OCI-LY3 (cell line): ENCODE results near the gene DTD1.

Experiments used
- H2AFZ ChIP-seq: fragments of 200-600, 300-600 bp; shearing (Covaris generic); 2 replicates; pipeline ENCODE4 v1.6.0; 2014; ENCODE audit warnings: antibody characterized with exemption, low read depth, low read length
- H3K27ac ChIP-seq: fragments of 200-600, 300-600 bp; sonication (generic); 2 replicates; pipeline ENCODE4 v1.5.1; 2014; ENCODE audit warnings: mild to moderate bottlenecking, low read length, moderate library complexity, mixed read lengths
- H3K27me3 ChIP-seq: fragments of 200-600, 300-600 bp; sonication (generic); 2 replicates; pipeline ENCODE4 v1.6.1; 2014; ENCODE audit warnings: low read depth, low read length, mixed read lengths
- H3K36me3 ChIP-seq: fragments of 200-600, 300-600 bp; sonication (generic); replicated peaks from 2 replicates; pipeline ENCODE3; 2014; ENCODE audit warnings: low read depth, low read length, mixed read lengths
- H3K4me1 ChIP-seq: fragments of 300-600, 200-600 bp; sonication (generic); 2 replicates; pipeline ENCODE4 v1.6.1; 2014; ENCODE audit warnings: low read length, mixed read lengths
- H3K4me2 ChIP-seq: fragments of 200-600, 300-600 bp; sonication (generic); 2 replicates; pipeline ENCODE4 v1.6.1; 2014; ENCODE audit warnings: low read length, mixed read lengths
- H3K4me3 ChIP-seq: fragments of 300-600, 200-600 bp; sonication (generic); 2 replicates; pipeline ENCODE4 v1.5.1; 2014; ENCODE audit warnings: antibody characterized with exemption, mild to moderate bottlenecking, low read length, moderate library complexity
- H3K79me2 ChIP-seq: fragments of 300-600, 200-600 bp; shearing (Covaris generic); 2 replicates; pipeline ENCODE4 v1.6.1; 2014; ENCODE audit warnings: mild to moderate bottlenecking, low read length, mixed read lengths
- H3K9ac ChIP-seq: fragments of 300-600, 200-600 bp; shearing (Covaris generic); 2 replicates; pipeline ENCODE4 v1.6.0; 2014; ENCODE audit warnings: mild to moderate bottlenecking, low read length, moderate library complexity
- H3K9me3 ChIP-seq: fragments of 200-600, 300-600 bp; shearing (Covaris generic); 2 replicates; pipeline ENCODE4 v1.6.1; 2014; ENCODE audit warnings: low read length, mixed read lengths; ENCODE audit not compliant: insufficient read depth
- H4K20me1 ChIP-seq: fragments of 200-600, 300-600 bp; sonication (generic); 2 replicates; pipeline ENCODE4 v1.6.1; 2016; ENCODE audit warnings: low read length, mixed read lengths; ENCODE audit not compliant: insufficient read depth
- EZH2phosphoT487 ChIP-seq: fragments of 200-600 bp; shearing (Covaris generic); IDR thresholded peaks from 2 replicates; pipeline ENCODE4 v1.6.1; 2018; ENCODE audit warnings: antibody characterized with exemption, mixed run types, low read depth
- TF ChIP-seq, protein P1 (sequence below): fragments of 200-600, 300-600 bp; sonication (generic); IDR thresholded peaks from 2 replicates; pipeline ENCODE4 v1.5.1; 2014; ENCODE audit warnings: antibody characterized with exemption, low read length, low read depth

The DTD1 gene

DNA sequence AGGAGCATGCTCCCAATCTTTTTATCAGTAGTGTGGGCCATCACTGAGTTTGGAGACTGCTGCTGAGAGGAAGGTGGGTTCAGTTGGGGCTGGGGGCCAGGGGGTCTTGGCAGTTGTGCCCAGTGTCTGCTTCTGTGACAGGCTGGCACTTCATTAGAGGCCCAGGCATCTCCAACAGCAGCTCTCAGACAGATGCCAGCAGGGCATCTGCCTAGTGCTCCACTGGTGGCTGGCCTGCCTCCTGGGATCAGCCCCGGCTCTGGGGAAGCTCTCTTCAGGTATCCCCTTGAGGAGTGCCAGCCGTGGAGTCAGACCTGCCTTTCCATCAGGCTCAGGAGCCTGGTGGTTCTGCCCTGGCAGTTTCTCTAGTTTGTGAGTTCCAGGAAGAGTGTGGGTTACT, 77.3 kb downstream of the DTD1 start:
- Histone ChIP-seq H3K9ac (no peak overlapping the region), H3K36me3 (no peaks in the 10 kb centered on the region), H3K4me2 (no peak overlapping the region), H2AFZ (no peak overlapping the region), H4K20me1 (no peaks in the 10 kb centered on the region), H3K9me3 (no peaks in the 10 kb centered on the region), H3K79me2 (no peaks in the 10 kb centered on the region), H3K27ac (no peak overlapping the region), H3K4me3 (no peak overlapping the region), H3K4me1 (peaks cover 13% of the 10 kb centered on the region), H3K27me3 (no peaks in the 10 kb centered on the region)
- TF ChIP-seq, protein P1, sequence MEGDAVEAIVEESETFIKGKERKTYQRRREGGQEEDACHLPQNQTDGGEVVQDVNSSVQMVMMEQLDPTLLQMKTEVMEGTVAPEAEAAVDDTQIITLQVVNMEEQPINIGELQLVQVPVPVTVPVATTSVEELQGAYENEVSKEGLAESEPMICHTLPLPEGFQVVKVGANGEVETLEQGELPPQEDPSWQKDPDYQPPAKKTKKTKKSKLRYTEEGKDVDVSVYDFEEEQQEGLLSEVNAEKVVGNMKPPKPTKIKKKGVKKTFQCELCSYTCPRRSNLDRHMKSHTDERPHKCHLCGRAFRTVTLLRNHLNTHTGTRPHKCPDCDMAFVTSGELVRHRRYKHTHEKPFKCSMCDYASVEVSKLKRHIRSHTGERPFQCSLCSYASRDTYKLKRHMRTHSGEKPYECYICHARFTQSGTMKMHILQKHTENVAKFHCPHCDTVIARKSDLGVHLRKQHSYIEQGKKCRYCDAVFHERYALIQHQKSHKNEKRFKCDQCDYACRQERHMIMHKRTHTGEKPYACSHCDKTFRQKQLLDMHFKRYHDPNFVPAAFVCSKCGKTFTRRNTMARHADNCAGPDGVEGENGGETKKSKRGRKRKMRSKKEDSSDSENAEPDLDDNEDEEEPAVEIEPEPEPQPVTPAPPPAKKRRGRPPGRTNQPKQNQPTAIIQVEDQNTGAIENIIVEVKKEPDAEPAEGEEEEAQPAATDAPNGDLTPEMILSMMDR: no peak
- no peak for TF ChIP-seq EZH2phosphoT487

DNA sequence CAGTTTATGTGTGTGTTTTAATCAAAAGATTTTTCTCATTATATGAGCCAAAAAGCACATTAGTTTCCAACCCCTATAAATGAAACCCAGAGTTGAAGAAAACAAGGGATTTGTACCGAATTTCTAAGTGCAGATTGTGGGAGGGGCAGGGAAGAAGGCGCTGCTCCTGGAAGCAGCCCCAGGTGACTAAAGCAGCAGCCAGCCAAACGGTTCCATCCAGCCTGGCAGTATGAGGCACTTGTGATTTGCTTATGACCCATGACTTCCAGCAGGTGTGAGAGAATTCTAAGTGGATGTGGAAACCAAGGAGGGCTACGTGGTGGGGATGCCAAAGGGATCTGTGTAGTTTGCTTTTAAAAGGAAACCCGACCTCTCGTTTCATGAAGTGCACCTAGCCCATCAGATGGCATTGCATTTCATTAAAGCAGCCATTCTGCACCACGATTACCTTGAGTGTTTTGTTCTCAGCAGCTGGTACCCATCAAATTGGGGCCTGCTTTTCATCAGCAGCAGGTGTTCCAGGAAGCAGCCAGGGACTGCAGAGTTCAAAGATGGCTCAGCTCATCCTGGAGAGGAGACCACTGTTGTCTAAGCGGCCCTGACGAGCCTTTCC, 79.1 kb downstream of the DTD1 start:
- no peaks in the 10 kb centered on the region for H3K36me3 ChIP-seq
- TF ChIP-seq, protein P1: no peak
- no peak for TF ChIP-seq EZH2phosphoT487
- no peaks in the 10 kb centered on the region for H3K9me3 ChIP-seq
- peaks cover 10% of the 10 kb centered on the region for H3K4me1 ChIP-seq
- H3K4me2 ChIP-seq: no peak overlapping the region
- H3K4me3 ChIP-seq: no peak overlapping the region
- no peak overlapping the region for H3K9ac ChIP-seq
- H3K27me3 ChIP-seq: no peaks in the 10 kb centered on the region
- no peak overlapping the region for H2AFZ ChIP-seq
- no peaks in the 10 kb centered on the region for H4K20me1 ChIP-seq
- no peak overlapping the region for H3K27ac ChIP-seq
- no peaks in the 10 kb centered on the region for H3K79me2 ChIP-seq

DNA sequence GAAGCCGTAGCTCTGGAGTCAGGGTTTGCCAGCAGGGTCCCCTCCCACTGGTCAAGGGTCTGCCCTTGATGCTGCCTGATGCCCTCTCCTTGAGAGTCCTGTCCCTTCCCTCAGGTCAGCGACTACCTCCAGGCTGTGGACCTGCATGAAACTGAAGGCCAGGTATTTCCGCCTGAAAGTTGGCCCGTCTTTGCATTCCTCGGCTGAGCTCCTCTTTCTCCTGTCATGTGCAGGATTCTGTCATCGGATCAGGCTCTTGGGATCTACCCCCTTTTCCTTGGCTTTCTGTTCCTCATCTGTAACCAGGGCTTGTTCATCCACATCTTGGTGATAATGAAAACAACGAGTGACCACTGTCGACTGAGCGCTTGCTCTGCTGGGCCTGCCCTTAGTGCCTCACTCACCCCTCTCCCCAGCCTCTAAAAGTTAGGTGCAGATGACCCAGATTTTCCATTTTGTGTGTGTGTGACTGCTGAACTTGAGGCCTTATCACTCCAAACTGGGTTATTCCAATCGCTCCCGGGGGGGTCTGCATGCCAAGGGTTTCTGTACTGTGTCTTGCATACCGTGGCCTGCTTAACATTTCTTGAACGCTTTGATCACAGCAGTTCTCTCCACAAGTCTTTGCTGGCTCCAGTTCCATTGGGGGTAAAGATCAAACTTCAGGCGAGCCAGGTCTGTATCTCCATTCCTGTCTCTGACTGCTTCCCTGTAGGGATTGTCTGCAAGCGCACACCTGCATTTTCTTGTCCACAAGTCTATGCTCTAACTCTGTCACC, 81.6 kb downstream of the DTD1 start:
- Histone ChIP-seq H3K4me2 (no peak overlapping the region), H3K27me3 (no peaks in the 10 kb centered on the region), H3K36me3 (no peaks in the 10 kb centered on the region), H2AFZ (no peak overlapping the region), H3K9ac (no peak overlapping the region), H3K9me3 (no peaks in the 10 kb centered on the region), H3K79me2 (no peaks in the 10 kb centered on the region), H3K4me1 (no peaks in the 10 kb centered on the region), H3K27ac (no peak overlapping the region), H4K20me1 (no peaks in the 10 kb centered on the region), H3K4me3 (no peak overlapping the region)
- no peak for TF ChIP-seq EZH2phosphoT487
- TF ChIP-seq, protein P1: no peak

DNA sequence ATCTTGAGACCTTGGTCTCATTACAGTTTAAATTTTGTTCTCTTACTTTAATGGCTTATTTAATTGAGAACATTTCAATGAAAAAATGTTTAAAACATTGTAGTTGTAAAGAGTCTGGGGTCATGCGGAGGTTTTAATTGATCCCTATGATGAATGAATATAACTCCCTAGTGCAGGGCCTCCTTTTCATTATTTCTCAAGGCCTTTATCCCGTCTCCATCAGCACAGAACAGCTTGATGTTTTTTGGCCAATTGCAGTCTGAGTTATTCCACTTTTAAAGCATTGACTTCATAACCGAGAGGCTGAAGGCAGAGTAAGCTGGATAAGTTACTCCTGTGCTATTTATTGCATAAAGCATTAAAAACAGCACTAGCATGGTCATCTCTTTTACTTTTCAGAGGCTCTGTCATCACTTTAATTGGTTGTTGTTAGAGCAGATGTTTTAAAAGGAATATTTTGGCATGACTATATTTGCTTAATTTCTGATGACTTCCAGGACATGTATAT, 83.4 kb downstream of the DTD1 start:
- Histone ChIP-seq H3K27me3 (no peaks in the 10 kb centered on the region), H3K4me2 (no peak overlapping the region), H3K36me3 (no peaks in the 10 kb centered on the region), H3K9me3 (no peaks in the 10 kb centered on the region), H3K4me1 (no peaks in the 10 kb centered on the region), H3K27ac (no peak overlapping the region), H2AFZ (no peak overlapping the region), H3K4me3 (no peak overlapping the region), H3K9ac (no peak overlapping the region), H4K20me1 (no peaks in the 10 kb centered on the region), H3K79me2 (no peaks in the 10 kb centered on the region)
- TF ChIP-seq, protein P1: no peak
- TF ChIP-seq EZH2phosphoT487: no peak
